Lower leg skin (tissue), 4 donors: ENCODE results near the gene SORT1. TPM values are rescaled to one million over a fixed set of nuclear protein-coding genes. Genes with fewer than 3 reads are reported as not detected.

Experiments
- DNase-seq, 2 donors: peaks; one replicate each; pipeline ENCODE4 v3.0.0-alpha.2; 2019; ENCODE audit warnings: low spot score in 2 of 2
- H3K4me3 ChIP-seq: fragments of 200-600 bp; sonication (generic); 2 replicates; pipeline ENCODE4 v1.5.1; 2017; ENCODE audit warnings: mild to moderate bottlenecking, low read depth; ENCODE audit not compliant: poor library complexity, severe bottlenecking
- POLR2A ChIP-seq, 2 donors: fragments of 450-650 bp; IDR thresholded peaks; one replicate each; pipeline ENCODE4 v1.6.1; 2016 to 2017; ENCODE audit warnings: antibody characterized with exemption in 2 of 2, mild to moderate bottlenecking in 1 of 2, moderate library complexity in 1 of 2
- WGBS, 2 donors: methylation state at CpG; one replicate each; pipeline ENCODE4 v1.1.5; 2018; 5-methylcytosine and 5-hydroxymethylcytosine counted together
- intact Hi-C: fragments of 100-400 bp; cut with DNase I; formaldehyde crosslinking; loops from one replicate; pipeline ENCODE4 v1.15.0; 2023; ENCODE audit warnings: low total_unique reads
- total RNA-seq, 4 donors: library from RNA; depleted of rRNA; stranded (reverse); fragments of >200 nt; gene quantifications; one replicate each; pipeline ENCODE4 v1.1.0, GENCODE V29; 2016
- TF ChIP-seq, protein P1 (sequence below), 3 donors: fragments of 450-650 bp; IDR thresholded peaks; one replicate each; pipeline ENCODE4 v1.5.1; 2016; ENCODE audit warnings: antibody characterized with exemption in 3 of 3, mild to moderate bottlenecking in 3 of 3, moderate library complexity in 2 of 3

Gene SORT1
- total RNA-seq, 4 donors from 2014 or later, result 29.8 to 53.1 (median 39.5) TPM

DNA sequence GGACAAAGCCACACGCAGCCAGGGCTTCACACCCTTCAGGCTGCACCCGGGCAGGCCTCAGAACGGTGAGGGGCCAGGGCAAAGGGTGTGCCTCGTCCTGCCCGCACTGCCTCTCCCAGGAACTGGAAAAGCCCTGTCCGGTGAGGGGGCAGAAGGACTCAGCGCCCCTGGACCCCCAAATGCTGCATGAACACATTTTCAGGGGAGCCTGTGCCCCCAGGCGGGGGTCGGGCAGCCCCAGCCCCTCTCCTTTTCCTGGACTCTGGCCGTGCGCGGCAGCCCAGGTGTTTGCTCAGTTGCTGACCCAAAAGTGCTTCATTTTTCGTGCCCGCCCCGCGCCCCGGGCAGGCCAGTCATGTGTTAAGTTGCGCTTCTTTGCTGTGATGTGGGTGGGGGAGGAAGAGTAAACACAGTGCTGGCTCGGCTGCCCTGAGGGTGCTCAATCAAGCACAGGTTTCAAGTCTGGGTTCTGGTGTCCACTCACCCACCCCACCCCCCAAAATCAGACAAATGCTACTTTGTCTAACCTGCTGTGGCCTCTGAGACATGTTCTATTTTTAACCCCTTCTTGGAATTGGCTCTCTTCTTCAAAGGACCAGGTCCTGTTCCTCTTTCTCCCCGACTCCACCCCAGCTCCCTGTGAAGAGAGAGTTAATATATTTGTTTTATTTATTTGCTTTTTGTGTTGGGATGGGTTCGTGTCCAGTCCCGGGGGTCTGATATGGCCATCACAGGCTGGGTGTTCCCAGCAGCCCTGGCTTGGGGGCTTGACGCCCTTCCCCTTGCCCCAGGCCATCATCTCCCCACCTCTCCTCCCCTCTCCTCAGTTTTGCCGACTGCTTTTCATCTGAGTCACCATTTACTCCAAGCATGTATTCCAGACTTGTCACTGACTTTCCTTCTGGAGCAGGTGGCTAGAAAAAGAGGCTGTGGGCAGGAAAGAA lies 122.9 kb downstream of the SORT1 start:
- intact Hi-C loops, result loop anchor here (5.0 kb wide), 1 partner anchor 127 kb away; no protein-coding TSS in a partner anchor
- no peak overlapping the region for H3K4me3 ChIP-seq
- TF ChIP-seq, protein P1, sequence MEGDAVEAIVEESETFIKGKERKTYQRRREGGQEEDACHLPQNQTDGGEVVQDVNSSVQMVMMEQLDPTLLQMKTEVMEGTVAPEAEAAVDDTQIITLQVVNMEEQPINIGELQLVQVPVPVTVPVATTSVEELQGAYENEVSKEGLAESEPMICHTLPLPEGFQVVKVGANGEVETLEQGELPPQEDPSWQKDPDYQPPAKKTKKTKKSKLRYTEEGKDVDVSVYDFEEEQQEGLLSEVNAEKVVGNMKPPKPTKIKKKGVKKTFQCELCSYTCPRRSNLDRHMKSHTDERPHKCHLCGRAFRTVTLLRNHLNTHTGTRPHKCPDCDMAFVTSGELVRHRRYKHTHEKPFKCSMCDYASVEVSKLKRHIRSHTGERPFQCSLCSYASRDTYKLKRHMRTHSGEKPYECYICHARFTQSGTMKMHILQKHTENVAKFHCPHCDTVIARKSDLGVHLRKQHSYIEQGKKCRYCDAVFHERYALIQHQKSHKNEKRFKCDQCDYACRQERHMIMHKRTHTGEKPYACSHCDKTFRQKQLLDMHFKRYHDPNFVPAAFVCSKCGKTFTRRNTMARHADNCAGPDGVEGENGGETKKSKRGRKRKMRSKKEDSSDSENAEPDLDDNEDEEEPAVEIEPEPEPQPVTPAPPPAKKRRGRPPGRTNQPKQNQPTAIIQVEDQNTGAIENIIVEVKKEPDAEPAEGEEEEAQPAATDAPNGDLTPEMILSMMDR (IDR thresholded peaks at IDR 0.05), result no peak
- TF ChIP-seq POLR2A (IDR thresholded peaks at IDR 0.05), result no peak
- WGBS, 2 donors, result 33 to 53% methylated on average over 17 to 24 of the region's 24 CpGs
- peak in 1 of 2 donors; percentile 83 for DNase-seq

DNA sequence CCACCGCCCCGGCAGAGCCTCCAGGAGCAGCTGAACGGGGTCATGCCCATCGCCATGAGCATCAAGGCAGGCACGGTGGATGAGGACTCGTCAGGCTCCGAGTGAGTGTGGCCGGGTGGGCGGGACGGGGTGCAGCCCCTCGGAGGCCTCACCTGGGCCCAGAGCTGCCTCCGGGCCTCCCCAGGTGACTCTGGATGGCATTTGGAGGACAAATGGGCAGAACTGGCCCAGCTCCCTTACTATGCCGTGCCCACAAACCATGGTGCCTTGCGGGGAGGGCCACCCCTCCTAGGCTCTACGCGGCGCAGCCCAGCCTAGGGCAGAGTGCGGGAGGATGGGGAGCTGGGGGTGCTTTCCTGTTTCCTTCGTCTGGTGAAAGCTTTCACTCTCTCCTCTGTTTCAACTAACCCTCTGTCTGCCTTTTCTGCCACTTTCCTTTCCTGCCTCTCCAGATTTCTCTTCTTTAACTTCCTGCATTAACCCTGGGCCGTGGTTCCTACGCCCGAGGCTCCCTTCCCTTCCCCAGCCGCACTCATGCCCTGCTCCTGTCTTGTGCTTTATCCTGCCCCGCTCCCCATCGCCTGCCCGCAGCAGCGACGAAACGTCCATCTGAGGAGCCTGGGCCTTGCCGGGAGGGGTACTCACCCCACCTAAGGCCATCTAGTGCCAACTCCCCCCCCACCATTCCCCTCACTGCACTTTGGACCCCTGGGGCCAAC lies 124.0 kb downstream of the SORT1 start:
- DNase-seq, result no peak
- H3K4me3 ChIP-seq, result no peak overlapping the region
- TF ChIP-seq POLR2A (IDR thresholded peaks at IDR 0.05), result no peak
- TF ChIP-seq, protein P1 (IDR thresholded peaks at IDR 0.05), result no peak
- 70 to 73% methylated on average over 29 to 30 of the region's 30 CpGs for WGBS, 2 donors
- intact Hi-C loops, result no loop called here

DNA sequence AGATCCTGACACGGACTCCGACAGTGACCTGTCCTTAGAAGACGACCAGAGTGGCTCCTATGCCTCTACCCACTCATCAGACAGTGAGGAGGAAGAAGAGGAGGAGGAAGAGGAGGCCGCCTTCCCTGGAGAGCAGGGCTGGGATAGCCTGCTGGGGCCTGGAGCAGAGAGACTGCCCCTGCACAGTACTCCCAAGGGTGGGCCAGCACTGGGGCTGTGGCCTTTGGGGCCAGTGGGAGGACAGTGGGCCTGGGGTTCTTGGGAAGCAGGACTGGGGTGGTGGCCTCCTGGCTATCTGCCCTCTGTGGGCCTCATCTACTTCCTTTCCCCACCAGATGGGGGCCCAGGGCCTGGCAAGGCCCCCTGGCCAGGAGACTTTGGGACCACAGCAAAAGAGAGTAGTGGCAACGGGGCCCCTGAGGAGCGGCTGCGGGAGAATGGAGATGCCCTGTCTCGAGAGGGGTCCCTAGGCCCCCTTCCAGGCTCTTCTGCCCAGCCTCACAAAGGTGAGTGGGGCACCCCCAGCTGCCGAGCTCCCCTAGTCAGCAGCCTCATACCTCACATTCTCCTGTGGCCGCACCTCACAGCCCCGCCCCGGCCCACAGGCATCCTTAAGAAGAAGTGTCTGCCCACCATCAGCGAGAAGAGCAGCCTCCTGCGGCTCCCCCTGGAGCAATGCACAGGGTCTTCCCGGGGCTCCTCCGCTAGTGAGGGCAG lies 124.7 kb downstream of the SORT1 start:
- intact Hi-C loops, result no loop called here
- WGBS, 2 donors, result 61 to 76% methylated on average over 14 to 16 of the region's 16 CpGs
- TF ChIP-seq, protein P1 (IDR thresholded peaks at IDR 0.05), result no peak
- TF ChIP-seq POLR2A (IDR thresholded peaks at IDR 0.05), result no peak
- no peak overlapping the region for H3K4me3 ChIP-seq
- DNase-seq, result no peak

DNA sequence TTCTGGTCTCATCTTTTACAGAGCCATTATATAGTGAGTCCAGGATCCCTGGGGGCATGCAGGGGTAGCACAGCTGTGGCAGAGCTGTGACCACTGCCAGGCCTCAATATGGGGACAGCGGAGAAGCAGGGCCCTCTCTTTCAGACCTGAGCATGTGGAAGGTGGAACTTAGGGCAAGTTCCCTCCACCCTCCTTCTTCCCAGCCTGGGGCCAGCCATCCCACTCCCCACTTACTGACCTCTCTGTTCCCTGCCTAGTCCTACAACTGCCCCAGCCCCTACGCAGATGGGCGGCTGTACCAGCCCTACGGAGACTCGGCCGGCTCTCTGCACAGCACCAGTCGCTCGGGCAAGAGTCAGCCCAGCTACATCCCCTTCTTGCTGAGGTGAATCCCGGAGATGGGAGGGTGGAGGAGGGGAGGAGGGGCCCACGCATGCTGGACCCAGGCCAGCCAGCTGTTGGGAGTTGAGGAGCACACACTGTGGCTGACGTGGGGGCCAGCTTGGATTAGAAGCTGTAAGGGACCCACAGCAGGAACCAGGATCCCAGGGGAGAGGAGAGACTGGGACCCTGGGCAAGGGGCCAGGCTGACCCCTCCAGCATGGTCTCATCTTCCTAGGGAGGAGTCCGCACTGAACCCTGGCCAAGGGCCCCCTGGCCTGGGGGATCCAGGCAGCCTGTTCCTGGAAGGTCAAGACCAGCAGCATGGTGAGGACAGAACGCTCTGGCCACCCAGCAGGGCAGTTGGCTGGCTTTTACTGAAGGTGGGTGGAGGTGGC lies 125.5 kb downstream of the SORT1 start:
- no peak for TF ChIP-seq POLR2A (IDR thresholded peaks at IDR 0.05)
- TF ChIP-seq, protein P1 (IDR thresholded peaks at IDR 0.05), result no peak
- no peak for DNase-seq
- intact Hi-C loops, result no loop called here
- no peak overlapping the region for H3K4me3 ChIP-seq
- 79 to 83% methylated on average over 12 to 13 of the region's 13 CpGs for WGBS, 2 donors

DNA sequence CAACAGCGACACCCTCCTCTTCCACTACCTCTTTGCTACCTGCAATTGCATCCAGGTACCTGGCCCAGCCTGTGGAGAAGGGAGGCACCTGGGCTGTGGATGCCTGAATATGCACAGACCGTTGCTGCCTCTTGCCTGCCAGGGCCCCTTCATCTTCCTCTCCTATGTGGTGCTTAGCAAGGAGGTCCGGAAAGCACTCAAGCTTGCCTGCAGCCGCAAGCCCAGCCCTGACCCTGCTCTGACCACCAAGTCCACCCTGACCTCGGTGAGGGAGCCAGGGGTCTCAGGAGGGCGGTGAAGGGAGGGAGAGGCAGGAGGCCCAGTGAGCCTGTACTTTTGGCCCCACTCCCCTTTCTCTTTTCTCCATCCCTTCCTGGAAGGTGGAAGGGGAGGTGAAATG lies 126.3 kb downstream of the SORT1 start:
- intact Hi-C loops, result no loop called here
- DNase-seq, result no peak
- H3K4me3 ChIP-seq, result no peak overlapping the region
- 81 to 84% methylated on average over 6 of the region's 6 CpGs for WGBS, 2 donors
- TF ChIP-seq, protein P1 (IDR thresholded peaks at IDR 0.05), result no peak
